ENCODE data around the gene SUGCT.

SUGCT gene

DNA sequence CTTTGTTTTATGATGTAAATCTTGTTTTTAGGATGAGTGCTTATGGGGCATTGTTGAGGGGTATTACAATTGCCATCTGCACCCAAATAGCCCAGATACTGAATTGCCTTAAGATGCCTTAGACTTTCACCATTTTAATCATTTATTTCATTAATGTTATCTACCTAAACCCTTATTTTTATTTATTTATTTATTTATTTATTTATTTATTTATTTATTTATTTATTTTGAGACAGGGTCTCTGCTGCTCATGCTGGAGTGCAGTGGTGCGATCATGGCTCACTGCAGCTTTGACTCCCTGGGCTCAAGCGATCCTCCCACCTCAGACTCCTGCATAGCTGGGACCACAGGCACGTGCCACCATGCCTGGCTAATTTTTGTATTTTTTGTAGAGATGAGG lies 560.2 kb downstream of the SUGCT start:
- no peak overlapping the region for H3K4me3 ChIP-seq (ENCODE audit: low read depth, low read length)
- no peaks in the 10 kb centered on the region for H3K9me3 ChIP-seq (ENCODE audit: severe bottlenecking)

DNA sequence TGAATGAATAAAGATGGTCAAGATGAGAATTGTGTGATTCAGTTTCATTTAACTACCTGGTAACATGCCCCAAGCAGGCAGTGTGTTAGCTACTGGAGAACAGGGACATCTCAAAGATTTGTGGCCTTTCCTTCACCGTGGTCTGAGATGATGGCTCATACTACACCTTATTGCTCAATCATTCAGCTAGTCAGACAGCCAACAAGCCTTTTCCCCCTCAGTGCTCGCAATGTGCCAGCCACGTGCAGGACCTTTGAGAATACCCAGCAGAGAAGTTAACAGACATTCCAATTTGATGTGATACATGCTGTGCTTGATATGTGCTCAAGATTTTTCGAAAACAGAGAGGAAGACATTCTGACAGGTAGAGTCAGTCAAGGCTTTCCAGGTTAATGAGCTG lies 562.8 kb downstream of the SUGCT start:
- no peaks in the 10 kb centered on the region for H3K36me3 ChIP-seq
- H3K9me3 ChIP-seq (ENCODE audit: severe bottlenecking), result no peaks in the 10 kb centered on the region
- H3K4me3 ChIP-seq (ENCODE audit: low read depth, low read length), result no peak overlapping the region
- TF ChIP-seq, protein P1, sequence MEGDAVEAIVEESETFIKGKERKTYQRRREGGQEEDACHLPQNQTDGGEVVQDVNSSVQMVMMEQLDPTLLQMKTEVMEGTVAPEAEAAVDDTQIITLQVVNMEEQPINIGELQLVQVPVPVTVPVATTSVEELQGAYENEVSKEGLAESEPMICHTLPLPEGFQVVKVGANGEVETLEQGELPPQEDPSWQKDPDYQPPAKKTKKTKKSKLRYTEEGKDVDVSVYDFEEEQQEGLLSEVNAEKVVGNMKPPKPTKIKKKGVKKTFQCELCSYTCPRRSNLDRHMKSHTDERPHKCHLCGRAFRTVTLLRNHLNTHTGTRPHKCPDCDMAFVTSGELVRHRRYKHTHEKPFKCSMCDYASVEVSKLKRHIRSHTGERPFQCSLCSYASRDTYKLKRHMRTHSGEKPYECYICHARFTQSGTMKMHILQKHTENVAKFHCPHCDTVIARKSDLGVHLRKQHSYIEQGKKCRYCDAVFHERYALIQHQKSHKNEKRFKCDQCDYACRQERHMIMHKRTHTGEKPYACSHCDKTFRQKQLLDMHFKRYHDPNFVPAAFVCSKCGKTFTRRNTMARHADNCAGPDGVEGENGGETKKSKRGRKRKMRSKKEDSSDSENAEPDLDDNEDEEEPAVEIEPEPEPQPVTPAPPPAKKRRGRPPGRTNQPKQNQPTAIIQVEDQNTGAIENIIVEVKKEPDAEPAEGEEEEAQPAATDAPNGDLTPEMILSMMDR (IDR thresholded peaks at IDR 0.05; ENCODE audit: low read depth, low read length), result no peak
- no peak overlapping the region for H3K27ac ChIP-seq
- no peak for DNase-seq
- H3K27me3 ChIP-seq (ENCODE audit: insufficient read depth, low read depth, severe bottlenecking), result no peaks in the 10 kb centered on the region

More for the DNA sequence above, 560.2 kb downstream of the SUGCT start:
- Histone ChIP-seq H3K36me3 (no peaks in the 10 kb centered on the region), H3K27me3 (ENCODE audit: insufficient read depth, low read depth, severe bottlenecking) (no peaks in the 10 kb centered on the region), H3K27ac (no peak overlapping the region)
- no peak for DNase-seq
- TF ChIP-seq, protein P1 (IDR thresholded peaks at IDR 0.05; ENCODE audit: low read depth, low read length), result no peak

DNA sequence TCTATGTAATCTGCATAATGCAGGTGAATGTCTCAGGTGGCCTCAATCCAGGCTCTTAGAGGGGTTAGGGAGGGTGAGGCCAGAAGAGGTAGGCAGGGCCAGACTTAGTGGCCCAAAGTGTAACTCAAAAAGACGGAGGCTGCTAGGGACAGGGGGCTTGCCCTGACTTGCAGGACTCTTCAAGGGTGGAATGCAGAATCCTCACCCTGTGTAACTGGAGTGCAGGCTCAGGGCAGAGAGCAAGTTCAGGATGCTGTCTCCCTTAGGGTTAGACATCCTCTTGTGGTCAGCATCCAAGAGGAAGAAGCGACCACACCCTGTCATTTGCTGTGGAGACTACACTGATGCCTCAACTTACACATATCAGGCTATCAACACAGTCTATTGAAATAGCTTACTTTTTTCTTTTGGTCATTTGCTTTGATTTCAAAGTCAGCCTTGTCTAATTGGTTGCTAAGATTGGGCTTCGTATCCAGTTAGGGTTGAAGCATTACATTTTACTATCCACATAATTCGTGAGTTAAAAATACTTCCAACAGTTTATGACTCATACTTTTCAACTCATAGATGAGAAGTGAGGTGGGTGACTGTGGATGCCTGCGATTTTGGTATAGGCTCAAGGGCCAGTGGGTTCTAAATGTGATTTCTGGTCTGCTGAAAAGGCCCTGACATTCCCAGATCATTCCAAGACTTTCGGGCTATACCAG lies 563.6 kb downstream of the SUGCT start:
- no peak for DNase-seq
- H3K4me3 ChIP-seq (ENCODE audit: low read depth, low read length), result no peak overlapping the region
- no peak overlapping the region for H3K27ac ChIP-seq
- H3K9me3 ChIP-seq (ENCODE audit: severe bottlenecking), result no peaks in the 10 kb centered on the region
- no peaks in the 10 kb centered on the region for H3K36me3 ChIP-seq
- H3K27me3 ChIP-seq (ENCODE audit: insufficient read depth, low read depth, severe bottlenecking), result no peaks in the 10 kb centered on the region
- TF ChIP-seq, protein P1 (IDR thresholded peaks at IDR 0.05; ENCODE audit: low read depth, low read length), result no peak

DNA sequence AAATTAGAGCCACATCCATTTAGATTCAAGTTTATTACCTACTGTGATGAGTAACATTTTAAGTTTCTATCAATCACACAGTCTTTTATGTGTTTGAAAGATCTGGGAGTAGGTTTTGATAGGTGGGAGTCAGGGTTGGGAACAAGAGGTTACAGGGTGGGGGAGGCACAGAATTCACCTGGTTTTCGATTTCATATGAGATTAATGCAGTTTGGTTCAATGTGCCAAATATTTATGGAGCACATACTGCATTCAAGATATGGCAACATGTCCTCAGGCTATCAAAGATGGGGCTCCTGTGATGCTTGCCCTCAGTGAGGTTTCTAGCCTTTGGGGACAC lies 564.1 kb downstream of the SUGCT start:
- H3K4me3 ChIP-seq (ENCODE audit: low read depth, low read length), result no peak overlapping the region
- no peaks in the 10 kb centered on the region for H3K36me3 ChIP-seq
- no peaks in the 10 kb centered on the region for H3K9me3 ChIP-seq (ENCODE audit: severe bottlenecking)
- no peaks in the 10 kb centered on the region for H3K27me3 ChIP-seq (ENCODE audit: insufficient read depth, low read depth, severe bottlenecking)
- H3K27ac ChIP-seq, result no peak overlapping the region
- no peak for DNase-seq
- TF ChIP-seq, protein P1 (IDR thresholded peaks at IDR 0.05; ENCODE audit: low read depth, low read length), result no peak

DNA sequence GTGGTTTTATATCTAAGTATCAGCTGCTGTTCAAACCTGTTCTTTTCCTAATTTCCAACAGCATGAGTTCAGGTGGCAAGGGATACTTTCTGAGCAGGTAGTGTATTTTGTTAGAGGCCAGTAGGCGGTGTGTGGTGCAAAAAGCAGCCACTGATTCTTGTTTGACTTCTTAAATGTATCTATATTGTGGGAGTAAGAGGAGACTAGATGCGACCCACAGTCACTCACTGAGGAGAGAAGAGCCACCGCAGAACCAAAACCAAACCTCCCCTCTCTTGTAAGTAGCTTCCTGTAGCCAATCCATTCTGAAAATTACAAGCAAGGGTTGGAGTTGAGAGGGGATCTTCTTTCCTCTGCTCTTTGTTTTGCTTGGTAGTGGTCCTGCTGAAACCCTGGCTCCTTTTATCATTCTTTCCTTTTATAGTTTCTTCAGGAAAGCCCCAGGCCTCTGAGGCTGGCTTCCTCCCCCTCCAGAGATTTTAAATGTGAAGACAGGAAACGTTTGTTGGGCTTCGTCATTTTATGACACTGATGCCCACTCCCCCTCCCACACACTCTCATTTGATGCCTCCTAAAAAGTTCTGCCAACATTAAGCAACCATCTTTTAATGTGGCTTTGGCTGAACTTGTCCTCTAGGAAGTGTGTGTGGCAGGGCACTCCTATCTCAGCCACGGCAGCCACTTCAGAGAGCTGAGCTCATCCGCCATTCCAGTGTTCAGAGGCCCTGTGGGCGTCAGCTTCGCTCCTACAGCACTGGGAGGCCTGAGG lies 566.0 kb downstream of the SUGCT start:
- no peak for DNase-seq
- Histone ChIP-seq H3K9me3 (ENCODE audit: severe bottlenecking) (no peaks in the 10 kb centered on the region), H3K36me3 (no peaks in the 10 kb centered on the region), H3K27me3 (ENCODE audit: insufficient read depth, low read depth, severe bottlenecking) (no peaks in the 10 kb centered on the region), H3K4me3 (ENCODE audit: low read depth, low read length) (no peak overlapping the region), H3K27ac (no peak overlapping the region)
- TF ChIP-seq, protein P1 (IDR thresholded peaks at IDR 0.05; ENCODE audit: low read depth, low read length), result 0 out of 2 replicates have a peak, but pooled peaks have one; percentile 11

Measured in WERI-Rb-1 (cell line).